WERI-Rb-1 (cell line): ENCODE data around the gene CHCHD6.

ENCODE experiments used
- DNase-seq: peaks from one replicate; pipeline ENCODE4 v3.0.0-alpha.2; 2020
- H3K27ac ChIP-seq: fragments of 250-450 bp; sonication (Bioruptor Pico); 2 replicates; pipeline ENCODE4 v1.5.1; 2020; ENCODE audit warnings: mild to moderate bottlenecking, moderate library complexity
- H3K27me3 ChIP-seq: fragments of 250-450 bp; sonication (Bioruptor Pico); 2 replicates; pipeline ENCODE4 v1.5.1; 2021; ENCODE audit warnings: mild to moderate bottlenecking, low read depth, moderate library complexity; ENCODE audit not compliant: insufficient read depth, severe bottlenecking
- H3K36me3 ChIP-seq: fragments of 250-450 bp; sonication (Bioruptor Pico); 2 replicates; pipeline ENCODE4 v1.5.1; 2020; ENCODE audit warnings: mild to moderate bottlenecking, moderate library complexity
- H3K4me3 ChIP-seq: 2 replicates; pipeline ENCODE4 v1.5.1; 2011; ENCODE audit warnings: low read depth, mild to moderate bottlenecking, control low read depth, low read length
- H3K9me3 ChIP-seq: fragments of 250-450 bp; sonication (Bioruptor Pico); 2 replicates; pipeline ENCODE4 v1.5.1; 2021; ENCODE audit warnings: mild to moderate bottlenecking, moderate library complexity; ENCODE audit not compliant: severe bottlenecking
- TF ChIP-seq, protein P1 (sequence below): IDR thresholded peaks from 2 replicates; pipeline ENCODE4 v1.5.1; 2011; ENCODE audit warnings: low read depth, mild to moderate bottlenecking, control low read depth, inconsistent platforms, low read length

CHCHD6 gene

DNA sequence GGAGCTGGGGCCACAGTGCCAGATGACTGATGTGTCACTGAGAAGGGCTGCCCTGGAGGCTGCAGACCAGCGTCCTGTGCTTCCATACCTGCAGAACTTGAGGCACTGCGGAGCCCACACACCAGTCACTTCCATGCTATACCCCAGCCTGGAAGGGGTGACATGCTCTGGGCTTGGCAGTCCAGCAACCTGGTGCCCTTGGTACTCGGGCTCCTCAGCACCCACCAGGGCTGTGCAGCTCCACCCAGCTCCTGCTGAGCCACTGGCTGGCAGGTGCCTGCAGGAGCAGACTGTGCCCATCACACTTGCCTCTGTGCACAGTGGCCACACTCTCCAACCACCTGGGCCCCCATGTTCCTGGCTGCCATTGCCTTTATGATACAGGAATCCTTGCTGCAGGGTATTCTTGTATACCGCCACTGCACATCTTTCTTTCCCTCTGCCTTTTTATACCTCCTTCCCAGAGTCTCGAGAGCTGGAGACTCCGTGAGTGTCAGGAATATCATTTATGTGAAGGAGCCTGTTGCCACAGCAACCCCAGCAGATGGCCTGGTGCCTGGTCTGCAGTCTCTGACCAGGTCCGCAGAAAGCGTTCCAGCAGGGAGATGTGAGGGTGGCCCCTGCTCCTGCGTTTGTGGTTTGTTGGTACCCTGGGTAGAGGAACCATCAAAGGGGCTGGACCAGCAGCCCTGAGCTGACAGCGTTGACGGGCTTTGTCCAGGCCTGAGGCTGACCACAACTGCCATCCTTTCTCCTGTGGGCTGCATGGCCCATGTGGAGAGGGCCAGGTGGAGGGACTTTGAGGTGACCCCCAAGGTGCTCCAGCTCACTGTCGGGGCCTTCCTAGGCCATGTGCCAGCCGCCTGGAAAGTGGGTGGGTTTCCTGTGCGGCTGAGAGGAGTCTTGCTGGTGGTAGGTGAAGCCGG, 185.5 kb downstream of the CHCHD6 start:
- Histone ChIP-seq H3K9me3 (no peaks in the 10 kb centered on the region), H3K4me3 (no peak overlapping the region), H3K27ac (no peak overlapping the region), H3K27me3 (no peaks in the 10 kb centered on the region), H3K36me3 (no peaks in the 10 kb centered on the region)
- TF ChIP-seq, protein P1, sequence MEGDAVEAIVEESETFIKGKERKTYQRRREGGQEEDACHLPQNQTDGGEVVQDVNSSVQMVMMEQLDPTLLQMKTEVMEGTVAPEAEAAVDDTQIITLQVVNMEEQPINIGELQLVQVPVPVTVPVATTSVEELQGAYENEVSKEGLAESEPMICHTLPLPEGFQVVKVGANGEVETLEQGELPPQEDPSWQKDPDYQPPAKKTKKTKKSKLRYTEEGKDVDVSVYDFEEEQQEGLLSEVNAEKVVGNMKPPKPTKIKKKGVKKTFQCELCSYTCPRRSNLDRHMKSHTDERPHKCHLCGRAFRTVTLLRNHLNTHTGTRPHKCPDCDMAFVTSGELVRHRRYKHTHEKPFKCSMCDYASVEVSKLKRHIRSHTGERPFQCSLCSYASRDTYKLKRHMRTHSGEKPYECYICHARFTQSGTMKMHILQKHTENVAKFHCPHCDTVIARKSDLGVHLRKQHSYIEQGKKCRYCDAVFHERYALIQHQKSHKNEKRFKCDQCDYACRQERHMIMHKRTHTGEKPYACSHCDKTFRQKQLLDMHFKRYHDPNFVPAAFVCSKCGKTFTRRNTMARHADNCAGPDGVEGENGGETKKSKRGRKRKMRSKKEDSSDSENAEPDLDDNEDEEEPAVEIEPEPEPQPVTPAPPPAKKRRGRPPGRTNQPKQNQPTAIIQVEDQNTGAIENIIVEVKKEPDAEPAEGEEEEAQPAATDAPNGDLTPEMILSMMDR = no peak
- DNase-seq = no peak

DNA sequence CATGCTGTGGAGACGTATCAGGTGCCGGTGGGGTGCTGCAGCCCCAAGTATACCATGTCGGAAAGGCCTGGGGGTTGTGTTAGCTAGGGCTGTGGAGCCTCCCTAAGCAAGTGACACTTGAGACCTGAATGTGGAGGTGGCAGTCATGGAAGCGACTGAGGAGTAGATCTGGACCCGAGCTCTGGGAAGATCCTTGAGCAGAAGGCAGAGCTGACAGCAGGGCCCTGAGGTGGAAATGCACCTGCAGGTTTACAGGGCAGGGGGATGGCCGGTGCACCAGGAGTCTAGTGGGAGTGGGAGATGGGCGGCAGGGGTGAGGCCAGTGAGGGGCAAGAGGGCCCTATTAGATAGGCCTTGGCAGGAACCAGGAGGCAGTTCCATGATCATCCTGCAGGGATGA, 187.1 kb downstream of the CHCHD6 start:
- Histone ChIP-seq H3K4me3 (no peak overlapping the region), H3K27ac (no peak overlapping the region), H3K36me3 (no peaks in the 10 kb centered on the region), H3K9me3 (no peaks in the 10 kb centered on the region), H3K27me3 (no peaks in the 10 kb centered on the region)
- no peak for DNase-seq
- TF ChIP-seq, protein P1 = 0 out of 2 replicates have a peak, but pooled peaks have one; percentile 2

DNA sequence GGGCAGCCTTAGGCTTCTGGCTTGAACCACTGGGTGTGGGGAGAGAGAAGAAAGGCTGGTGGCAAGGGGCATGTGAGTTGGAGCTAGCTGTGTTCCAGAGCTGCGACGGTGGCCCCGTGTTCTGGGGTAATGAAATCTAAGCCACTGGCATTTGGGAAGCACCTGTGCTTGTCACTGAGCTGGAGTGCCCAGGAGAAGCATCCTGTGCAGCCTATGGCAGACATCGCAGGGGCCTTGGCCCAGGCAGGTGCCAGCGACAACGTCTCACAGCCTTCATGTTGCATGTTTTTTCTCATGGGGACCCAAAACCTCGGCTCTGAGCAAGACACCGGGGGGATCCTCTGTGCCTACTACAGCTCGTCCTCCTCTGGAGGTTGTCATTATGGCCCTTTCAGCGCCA, 187.8 kb downstream of the CHCHD6 start:
- H3K27me3 ChIP-seq = no peaks in the 10 kb centered on the region
- no peaks in the 10 kb centered on the region for H3K36me3 ChIP-seq
- no peak overlapping the region for H3K4me3 ChIP-seq
- no peaks in the 10 kb centered on the region for H3K9me3 ChIP-seq
- H3K27ac ChIP-seq = no peak overlapping the region
- no peak for DNase-seq
- TF ChIP-seq, protein P1 = no peak

DNA sequence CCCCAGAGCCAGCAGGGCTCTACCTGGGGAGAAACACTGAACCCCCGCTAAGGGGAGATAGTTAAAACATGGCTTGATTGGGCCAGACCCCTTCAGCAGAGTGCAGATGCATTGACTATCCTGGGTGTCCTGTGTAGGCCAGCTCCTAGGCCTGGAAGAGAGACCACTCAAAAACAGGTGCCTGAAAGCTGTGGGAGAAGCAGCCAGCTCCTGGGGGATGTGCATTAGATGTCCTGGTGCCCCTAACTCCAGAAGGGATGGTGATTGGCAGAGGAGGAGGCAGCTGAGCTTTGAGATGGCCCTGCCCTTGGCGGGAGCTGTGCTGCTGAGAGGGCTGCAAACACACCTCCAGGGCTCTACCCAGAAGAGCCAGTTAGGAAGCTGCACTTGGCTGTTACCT, 189.6 kb downstream of the CHCHD6 start:
- no peak for DNase-seq
- no peaks in the 10 kb centered on the region for H3K9me3 ChIP-seq
- H3K27ac ChIP-seq = no peak overlapping the region
- H3K4me3 ChIP-seq = no peak overlapping the region
- H3K27me3 ChIP-seq = no peaks in the 10 kb centered on the region
- TF ChIP-seq, protein P1 = no peak
- no peaks in the 10 kb centered on the region for H3K36me3 ChIP-seq

DNA sequence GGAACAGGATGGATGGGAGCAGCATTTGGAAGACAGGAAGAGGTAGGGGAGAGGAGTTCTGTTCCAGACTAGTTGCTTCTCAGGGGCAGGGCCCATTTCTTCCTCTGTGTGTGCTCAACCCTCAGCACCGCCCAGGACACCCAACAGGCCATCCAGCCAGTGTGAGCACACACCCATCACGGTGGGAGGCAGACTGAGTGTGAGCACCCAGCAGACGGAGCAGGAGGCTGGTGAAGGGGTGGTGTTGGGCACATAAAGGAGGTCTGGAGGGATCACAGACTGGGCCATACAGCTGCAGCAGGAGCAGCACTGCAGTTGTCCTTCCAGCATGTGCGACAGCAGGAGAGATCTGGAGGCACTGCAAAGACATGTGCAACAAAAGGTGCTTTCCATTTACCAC, 190.4 kb downstream of the CHCHD6 start:
- Histone ChIP-seq H3K9me3 (no peaks in the 10 kb centered on the region), H3K36me3 (no peaks in the 10 kb centered on the region), H3K27ac (no peak overlapping the region), H3K27me3 (no peaks in the 10 kb centered on the region), H3K4me3 (no peak overlapping the region)
- TF ChIP-seq, protein P1 = no peak
- no peak for DNase-seq
